ENCODE results near the gene REELD1.

The REELD1 gene

DNA sequence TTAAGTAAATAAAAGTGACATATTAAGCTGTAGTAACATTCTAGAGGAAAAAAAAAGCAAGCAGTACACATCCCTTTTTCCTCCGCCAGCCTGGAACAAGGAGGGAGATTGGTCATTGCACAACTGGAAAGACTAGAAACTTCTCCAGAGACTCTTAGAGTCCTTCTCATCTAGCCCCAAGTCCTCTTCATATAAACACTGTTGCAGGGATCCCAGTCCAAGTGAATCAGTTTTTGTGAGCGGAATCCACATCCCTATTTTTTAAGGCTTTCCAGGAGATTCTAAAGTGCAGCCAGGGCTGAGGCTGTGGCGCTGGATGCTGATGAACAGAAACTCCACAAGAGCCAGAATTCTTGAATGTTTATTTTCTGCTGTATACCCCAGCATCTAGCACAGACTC lies 23.8 kb downstream of the REELD1 start:
- CTCF ChIA-PET: no interaction called here
- H3K27ac ChIP-seq (ENCODE audit: insufficient read depth in 1 of 2, low read depth in 1 of 2, low read length in 2 of 2, poor library complexity in 1 of 2, severe bottlenecking in 2 of 2): no peak overlapping the region
- 95% methylated on average over 2 of the region's 3 CpGs for WGBS (ENCODE audit: insufficient coverage)
- peaks cover 0 to 3% (median 2%) of the 10 kb centered on the region in 4 experiments for H3K4me1 ChIP-seq (ENCODE audit: control extremely low read depth in 1 of 4, control insufficient read depth in 4 of 4, insufficient read depth in 4 of 4, low read length in 3 of 4)
- H3K27me3 ChIP-seq (replicated peaks in 2 of 5; ENCODE audit: control insufficient read depth in 4 of 5, insufficient read depth in 5 of 5, low read length in 4 of 5): peaks cover 0 to 1% (median 0%) of the 10 kb centered on the region in 5 experiments
- POLR2A ChIA-PET: no interaction called here
- H3K4me3 ChIP-seq (ENCODE audit: control insufficient read depth in 1 of 7, extremely low read depth in 1 of 7, insufficient read depth in 4 of 7, low read depth in 2 of 7, low read length in 6 of 7): no peak overlapping the region
- H3K9me3 ChIP-seq (ENCODE audit: control extremely low read depth in 1 of 5, control insufficient read depth in 4 of 5, insufficient read depth in 2 of 5, low read depth in 1 of 5, low read length in 4 of 5): no peaks in the 10 kb centered on the region
- DNase-seq: no peak
- no peaks in the 10 kb centered on the region for H3K36me3 ChIP-seq (ENCODE audit: control insufficient read depth in 4 of 4, insufficient read depth in 4 of 4, low read length in 3 of 4)

- H3K4me1 ChIP-seq (ENCODE audit: control extremely low read depth in 1 of 4, control insufficient read depth in 4 of 4, insufficient read depth in 4 of 4, low read length in 3 of 4): peaks cover 0 to 11% (median 2%) of the 10 kb centered on the region in 4 experiments
- no peaks in the 10 kb centered on the region for H3K9me3 ChIP-seq (ENCODE audit: control extremely low read depth in 1 of 5, control insufficient read depth in 4 of 5, insufficient read depth in 2 of 5, low read depth in 1 of 5, low read length in 4 of 5)
- no peaks in the 10 kb centered on the region for H3K36me3 ChIP-seq (ENCODE audit: control insufficient read depth in 4 of 4, insufficient read depth in 4 of 4, low read length in 3 of 4)
- POLR2A ChIA-PET: no interaction called here
- CTCF ChIA-PET: interaction anchor here (0.7 kb wide), 1 partner anchor 18 kb away, joined by 3 read pairs; no protein-coding TSS in a partner anchor
- peak; percentile 43 to 84 (median 83) for DNase-seq
- H3K4me3 ChIP-seq (ENCODE audit: control insufficient read depth in 1 of 7, extremely low read depth in 1 of 7, insufficient read depth in 4 of 7, low read depth in 2 of 7, low read length in 6 of 7): peak overlapping the region in 1 of 7 experiments; percentile 32
- H3K27ac ChIP-seq (ENCODE audit: insufficient read depth in 1 of 2, low read depth in 1 of 2, low read length in 2 of 2, poor library complexity in 1 of 2, severe bottlenecking in 2 of 2): no peak overlapping the region
- peaks cover 0 to 3% (median 0%) of the 10 kb centered on the region in 5 experiments for H3K27me3 ChIP-seq (replicated peaks in 2 of 5; ENCODE audit: control insufficient read depth in 4 of 5, insufficient read depth in 5 of 5, low read length in 4 of 5)
- WGBS (ENCODE audit: insufficient coverage): 39% methylated on average over 24 of the region's 24 CpGs
Measured at GRCh38 chr4:146243141-146243882, 29.0 kb downstream of the REELD1 start.

DNA sequence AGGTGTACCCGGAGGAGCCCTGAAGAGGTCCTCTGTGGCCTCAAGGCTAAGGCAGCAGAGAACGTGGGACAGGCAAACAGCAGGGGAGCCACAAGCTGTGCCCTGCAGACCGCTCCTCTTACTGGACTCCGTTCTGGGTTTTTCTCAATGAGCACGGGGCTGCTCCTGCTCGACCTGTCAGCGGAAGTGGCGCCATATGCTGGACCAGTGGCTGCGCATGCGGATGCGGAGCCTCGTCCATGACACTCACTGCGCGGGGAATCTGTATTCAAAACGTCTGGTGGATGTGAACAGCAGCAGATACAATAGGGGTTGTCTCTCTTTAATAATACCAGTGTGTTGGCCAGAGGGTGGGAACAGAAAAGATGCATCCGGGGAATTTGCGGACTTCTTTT lies 29.5 kb downstream of the REELD1 start:
- peak overlapping the region in 1 of 7 experiments; percentile 32 for H3K4me3 ChIP-seq (ENCODE audit: control insufficient read depth in 1 of 7, extremely low read depth in 1 of 7, insufficient read depth in 4 of 7, low read depth in 2 of 7, low read length in 6 of 7)
- ChIA-PET CTCF (interaction anchor here (0.7 to 1.6 kb wide), 2 partner anchors 19 kb away, joined by 3 to 5 read pairs; no protein-coding TSS in a partner anchor), POLR2A (no interaction called here)
- peaks cover 0 to 11% (median 2%) of the 10 kb centered on the region in 4 experiments for H3K4me1 ChIP-seq (ENCODE audit: control extremely low read depth in 1 of 4, control insufficient read depth in 4 of 4, insufficient read depth in 4 of 4, low read length in 3 of 4)
- H3K9me3 ChIP-seq (ENCODE audit: control extremely low read depth in 1 of 5, control insufficient read depth in 4 of 5, insufficient read depth in 2 of 5, low read depth in 1 of 5, low read length in 4 of 5): no peaks in the 10 kb centered on the region
- 92% methylated on average over 17 of the region's 17 CpGs for WGBS (ENCODE audit: insufficient coverage)
- no peak overlapping the region for H3K27ac ChIP-seq (ENCODE audit: insufficient read depth in 1 of 2, low read depth in 1 of 2, low read length in 2 of 2, poor library complexity in 1 of 2, severe bottlenecking in 2 of 2)
- DNase-seq: no peak
- no peaks in the 10 kb centered on the region for H3K36me3 ChIP-seq (ENCODE audit: control insufficient read depth in 4 of 4, insufficient read depth in 4 of 4, low read length in 3 of 4)
- H3K27me3 ChIP-seq (replicated peaks in 2 of 5; ENCODE audit: control insufficient read depth in 4 of 5, insufficient read depth in 5 of 5, low read length in 4 of 5): peaks cover 0 to 3% (median 0%) of the 10 kb centered on the region in 5 experiments

DNA sequence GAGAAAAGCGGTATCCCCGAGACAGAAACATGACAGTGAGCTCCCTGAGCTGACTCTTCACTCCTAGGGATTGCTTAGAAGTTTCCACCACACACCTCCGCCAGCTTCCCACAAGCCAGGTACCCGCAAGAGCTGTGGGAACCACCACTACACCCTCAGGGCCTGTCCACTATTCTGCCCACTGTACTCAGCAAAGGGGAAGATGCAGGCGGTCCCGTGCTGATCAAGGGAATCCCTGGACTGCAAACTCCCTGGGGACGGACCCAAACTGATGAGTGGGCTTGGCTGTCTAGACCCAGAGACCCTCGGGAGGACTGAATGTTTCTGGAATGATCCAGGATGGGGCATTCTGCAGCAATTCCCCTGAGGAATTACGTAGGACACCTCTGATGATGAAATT lies 30.2 kb downstream of the REELD1 start:
- H3K4me1 ChIP-seq (ENCODE audit: control extremely low read depth in 1 of 4, control insufficient read depth in 4 of 4, insufficient read depth in 4 of 4, low read length in 3 of 4): peaks cover 0 to 11% (median 2%) of the 10 kb centered on the region in 4 experiments
- DNase-seq: no peak
- ChIA-PET CTCF (interaction anchor here (1.0 to 1.6 kb wide), 2 partner anchors 9 to 19 kb away, joined by 3 to 5 read pairs; no protein-coding TSS in a partner anchor), POLR2A (no interaction called here)
- 95% methylated on average over 8 of the region's 9 CpGs for WGBS (ENCODE audit: insufficient coverage)
- H3K27me3 ChIP-seq (replicated peaks in 2 of 5; ENCODE audit: control insufficient read depth in 4 of 5, insufficient read depth in 5 of 5, low read length in 4 of 5): peaks cover 0 to 3% (median 0%) of the 10 kb centered on the region in 5 experiments
- no peaks in the 10 kb centered on the region for H3K9me3 ChIP-seq (ENCODE audit: control extremely low read depth in 1 of 5, control insufficient read depth in 4 of 5, insufficient read depth in 2 of 5, low read depth in 1 of 5, low read length in 4 of 5)
- no peaks in the 10 kb centered on the region for H3K36me3 ChIP-seq (ENCODE audit: control insufficient read depth in 4 of 4, insufficient read depth in 4 of 4, low read length in 3 of 4)
- H3K27ac ChIP-seq (ENCODE audit: insufficient read depth in 1 of 2, low read depth in 1 of 2, low read length in 2 of 2, poor library complexity in 1 of 2, severe bottlenecking in 2 of 2): no peak overlapping the region
- H3K4me3 ChIP-seq (ENCODE audit: control insufficient read depth in 1 of 7, extremely low read depth in 1 of 7, insufficient read depth in 4 of 7, low read depth in 2 of 7, low read length in 6 of 7): no peak overlapping the region

- WGBS (ENCODE audit: insufficient coverage): 77% methylated on average over 3 of the region's 3 CpGs
Measured at GRCh38 chr4:146245246-146245645, 30.9 kb downstream of the REELD1 start.

GRCh38 chr4:146245850-146246249 lies 31.5 kb downstream of the REELD1 start:
- peaks cover 0 to 2% (median 0%) of the 10 kb centered on the region in 5 experiments for H3K27me3 ChIP-seq (replicated peaks in 2 of 5; ENCODE audit: control insufficient read depth in 4 of 5, insufficient read depth in 5 of 5, low read length in 4 of 5)
- H3K4me1 ChIP-seq (ENCODE audit: control extremely low read depth in 1 of 4, control insufficient read depth in 4 of 4, insufficient read depth in 4 of 4, low read length in 3 of 4): peaks cover 0 to 11% (median 2%) of the 10 kb centered on the region in 4 experiments
- no peaks in the 10 kb centered on the region for H3K36me3 ChIP-seq (ENCODE audit: control insufficient read depth in 4 of 4, insufficient read depth in 4 of 4, low read length in 3 of 4)
- H3K4me3 ChIP-seq (ENCODE audit: control insufficient read depth in 1 of 7, extremely low read depth in 1 of 7, insufficient read depth in 4 of 7, low read depth in 2 of 7, low read length in 6 of 7): no peak overlapping the region
- POLR2A ChIA-PET: no interaction called here
- 100% methylated on average over 3 of the region's 4 CpGs for WGBS (ENCODE audit: insufficient coverage)
- DNase-seq: no peak
- H3K9me3 ChIP-seq (ENCODE audit: control extremely low read depth in 1 of 5, control insufficient read depth in 4 of 5, insufficient read depth in 2 of 5, low read depth in 1 of 5, low read length in 4 of 5): no peaks in the 10 kb centered on the region
- no peak overlapping the region for H3K27ac ChIP-seq (ENCODE audit: insufficient read depth in 1 of 2, low read depth in 1 of 2, low read length in 2 of 2, poor library complexity in 1 of 2, severe bottlenecking in 2 of 2)
- CTCF ChIA-PET: no interaction called here

More at GRCh38 chr4:146245246-146245645, 30.9 kb downstream of the REELD1 start:
- Histone ChIP-seq H3K9me3 (ENCODE audit: control extremely low read depth in 1 of 5, control insufficient read depth in 4 of 5, insufficient read depth in 2 of 5, low read depth in 1 of 5, low read length in 4 of 5) (no peaks in the 10 kb centered on the region), H3K4me3 (ENCODE audit: control insufficient read depth in 1 of 7, extremely low read depth in 1 of 7, insufficient read depth in 4 of 7, low read depth in 2 of 7, low read length in 6 of 7) (no peak overlapping the region), H3K27me3 (replicated peaks in 2 of 5; ENCODE audit: control insufficient read depth in 4 of 5, insufficient read depth in 5 of 5, low read length in 4 of 5) (peaks cover 0 to 2% (median 0%) of the 10 kb centered on the region in 5 experiments), H3K4me1 (ENCODE audit: control extremely low read depth in 1 of 4, control insufficient read depth in 4 of 4, insufficient read depth in 4 of 4, low read length in 3 of 4) (peaks cover 0 to 11% (median 2%) of the 10 kb centered on the region in 4 experiments), H3K27ac (ENCODE audit: insufficient read depth in 1 of 2, low read depth in 1 of 2, low read length in 2 of 2, poor library complexity in 1 of 2, severe bottlenecking in 2 of 2) (no peak overlapping the region), H3K36me3 (ENCODE audit: control insufficient read depth in 4 of 4, insufficient read depth in 4 of 4, low read length in 3 of 4) (no peaks in the 10 kb centered on the region)
- no peak for DNase-seq
- POLR2A ChIA-PET: no interaction called here
- CTCF ChIA-PET: interaction anchor here (1.0 to 1.6 kb wide), 2 partner anchors 8 to 18 kb away, joined by 3 to 5 read pairs; no protein-coding TSS in a partner anchor

- Histone ChIP-seq H3K4me1 (ENCODE audit: control extremely low read depth in 1 of 4, control insufficient read depth in 4 of 4, insufficient read depth in 4 of 4, low read length in 3 of 4) (peaks cover 0 to 11% (median 1%) of the 10 kb centered on the region in 4 experiments), H3K9me3 (ENCODE audit: control extremely low read depth in 1 of 5, control insufficient read depth in 4 of 5, insufficient read depth in 2 of 5, low read depth in 1 of 5, low read length in 4 of 5) (no peaks in the 10 kb centered on the region), H3K27ac (ENCODE audit: insufficient read depth in 1 of 2, low read depth in 1 of 2, low read length in 2 of 2, poor library complexity in 1 of 2, severe bottlenecking in 2 of 2) (no peak overlapping the region), H3K27me3 (replicated peaks in 2 of 5; ENCODE audit: control insufficient read depth in 4 of 5, insufficient read depth in 5 of 5, low read length in 4 of 5) (peaks cover 0 to 2% (median 0%) of the 10 kb centered on the region in 5 experiments), H3K36me3 (ENCODE audit: control insufficient read depth in 4 of 4, insufficient read depth in 4 of 4, low read length in 3 of 4) (no peaks in the 10 kb centered on the region), H3K4me3 (ENCODE audit: control insufficient read depth in 1 of 7, extremely low read depth in 1 of 7, insufficient read depth in 4 of 7, low read depth in 2 of 7, low read length in 6 of 7) (no peak overlapping the region)
- WGBS (ENCODE audit: insufficient coverage): 97% methylated on average over 6 of the region's 6 CpGs
- ChIA-PET CTCF (no interaction called here), POLR2A (no interaction called here)
- DNase-seq: no peak
Measured at GRCh38 chr4:146246381-146246780, 32.0 kb downstream of the REELD1 start.
